Adrenal gland (tissue), 5 donors: ENCODE results near the gene INSYN1.

Source experiments
- CTCF ChIP-seq, 6 experiments: fragments of 450-650 bp in 4 of 6; fragments of 200-600 bp in 2 of 6; sonication (generic) in 1 of 6; IDR thresholded peaks; 1 replicate in 5 of 6; 2 replicates in 1 of 6; pipeline versions ENCODE4 v1.5.1 to v1.8.0; 2016 to 2021; ENCODE audit warnings: antibody characterized with exemption in 6 of 6, mild to moderate bottlenecking in 2 of 6, moderate library complexity in 1 of 6
- POLR2A ChIP-seq, 2 donors: fragments of 450-650 bp; IDR thresholded peaks; one replicate each; pipeline ENCODE4 v1.6.1; 2017; ENCODE audit warnings: antibody characterized with exemption in 2 of 2, mild to moderate bottlenecking in 2 of 2, moderate library complexity in 1 of 2
- donor health status: DM: no; HTN: no; CAD: no.

DNA sequence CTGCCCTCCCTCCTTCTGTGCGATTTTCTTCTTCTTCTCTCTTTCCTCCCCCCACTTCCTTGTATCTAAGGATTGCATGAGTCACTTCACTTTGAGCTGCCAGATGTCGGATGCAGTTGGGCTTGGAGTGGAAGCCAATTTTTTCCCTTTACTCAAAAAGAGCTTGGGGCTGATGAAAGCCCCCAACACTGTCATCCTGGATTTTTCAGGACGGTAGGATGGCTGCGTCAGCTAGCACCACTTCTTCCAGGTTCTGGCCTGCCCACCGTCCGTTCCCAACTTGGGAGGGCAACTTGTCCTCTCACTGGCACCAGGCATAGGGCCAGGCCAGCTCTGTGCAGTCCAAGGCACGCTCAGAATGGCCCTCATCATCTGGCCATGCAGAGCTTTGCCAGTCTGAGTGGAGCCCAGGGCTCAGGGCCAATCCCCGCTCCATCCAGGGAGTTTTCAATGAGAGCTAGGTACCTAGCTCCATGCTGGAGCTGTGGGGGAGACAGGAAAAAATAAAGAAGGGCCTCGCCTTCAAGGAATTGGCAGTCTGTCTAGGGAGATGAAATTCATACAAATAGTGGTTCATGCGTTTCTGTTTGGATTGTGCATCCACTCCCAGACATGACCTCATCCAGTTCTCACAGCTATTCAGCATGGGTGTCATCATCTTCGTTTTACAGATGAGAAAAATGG lies 47.7 kb upstream of the INSYN1 start:
- no peak for TF ChIP-seq POLR2A (IDR thresholded peaks at IDR 0.05)
- no peak for TF ChIP-seq CTCF (IDR thresholded peaks at IDR 0.05)
